ENCODE measurements around the gene MAP3K2. TPM values are rescaled to one million over a fixed set of nuclear protein-coding genes. Genes with fewer than 3 reads are reported as not detected.

MAP3K2 gene
- total RNA-seq, 8 experiments from 2014 or later, result 17.6 to 32.8 (median 22.8) TPM

DNA sequence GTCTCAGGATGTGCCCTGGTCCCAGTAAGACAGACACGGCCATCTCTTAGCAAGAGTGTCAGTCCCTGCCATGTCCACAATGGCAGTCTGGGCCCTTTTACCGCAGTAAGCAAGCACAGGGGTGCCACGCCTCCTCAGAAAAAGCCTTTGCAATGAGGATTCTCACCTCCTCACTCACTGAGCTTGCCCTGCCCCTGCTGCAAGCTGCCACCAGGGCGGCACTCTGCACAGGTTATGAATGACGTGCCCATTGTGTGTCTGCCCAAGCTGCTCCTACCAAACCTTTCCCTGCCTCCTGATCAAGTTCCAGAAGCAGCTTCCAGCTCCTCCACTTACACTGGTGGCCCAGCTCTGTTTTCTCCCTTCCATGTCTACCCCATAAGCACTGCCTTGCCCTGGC lies 117.1 kb downstream of the MAP3K2 start:
- H3K4me3 ChIP-seq, result no peak overlapping the region
- H3K4me1 ChIP-seq (replicated peaks in 1 of 2), result no peaks in the 10 kb centered on the region
- WGBS, 10 experiments, result 87 to 100% (median 94%) methylated on average over 1 to 3 of the region's 5 CpGs; no CpG with 5 or more reads in 5 of the 10 experiments
- no peak overlapping the region for H3K27ac ChIP-seq
- no peak for ATAC-seq (replicated peaks in 6 of 8)
- in situ Hi-C loops (cut with MboI; ENCODE audit: low pct_unique_long_range_greater_than_20kb in 2 of 9, low sequenced_read_pairs in 9 of 9, unreplicated experiment in 9 of 9), result no loop called here

DNA sequence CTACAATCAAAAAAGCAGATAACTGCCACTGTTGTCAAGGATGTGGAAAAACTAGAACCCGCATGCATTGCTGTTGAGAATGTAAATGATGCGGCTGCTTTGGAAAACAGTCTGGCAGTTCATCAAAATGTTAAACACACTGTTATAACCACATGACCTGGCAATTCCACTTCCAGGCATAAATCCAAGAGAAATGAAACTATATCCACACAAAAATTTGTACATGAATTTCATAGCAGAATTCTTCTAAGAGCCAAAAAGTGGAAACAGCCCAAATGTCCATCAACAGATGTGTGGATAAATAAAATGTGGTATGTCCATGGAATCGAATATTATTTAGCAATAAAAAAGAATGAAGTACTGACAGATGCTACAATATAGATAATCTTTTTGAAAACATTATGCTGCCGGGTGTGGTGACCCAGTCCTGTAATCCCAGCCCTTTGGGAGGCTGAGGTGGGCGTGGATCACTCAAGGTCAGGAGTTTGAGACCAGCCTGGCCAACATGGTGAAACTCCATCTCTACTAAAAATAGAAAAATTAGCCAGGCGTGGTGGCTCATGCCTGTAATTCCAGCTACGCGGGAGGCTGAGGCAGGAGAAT lies 125.9 kb downstream of the MAP3K2 start:
- H3K4me1 ChIP-seq (replicated peaks in 1 of 2), result no peaks in the 10 kb centered on the region
- in situ Hi-C loops (cut with MboI; ENCODE audit: low pct_unique_long_range_greater_than_20kb in 2 of 9, low sequenced_read_pairs in 9 of 9, unreplicated experiment in 9 of 9), result no loop called here
- H3K27ac ChIP-seq, result no peak overlapping the region
- H3K4me3 ChIP-seq, result no peak overlapping the region
- WGBS, 10 experiments, result 17 to 100% (median 84%) methylated on average over 1 to 7 of the region's 8 CpGs; no CpG with 5 or more reads in 1 of the 10 experiments
- ATAC-seq (replicated peaks in 6 of 8), result peak in 3 of 8 experiments; percentile 71 to 84 (median 82)

- no peak overlapping the region for H3K27ac ChIP-seq
- H3K4me3 ChIP-seq, result no peak overlapping the region
- 60 to 100% (median 89%) methylated on average over 1 to 5 of the region's 5 CpGs; no CpG with 5 or more reads in 4 of the 10 experiments for WGBS, 10 experiments
- ATAC-seq (replicated peaks in 6 of 8), result no peak
- peaks cover 0 to 3% of the 10 kb centered on the region in 2 donors for H3K4me1 ChIP-seq (replicated peaks in 1 of 2)
- in situ Hi-C loops (cut with MboI; ENCODE audit: low pct_unique_long_range_greater_than_20kb in 2 of 9, low sequenced_read_pairs in 9 of 9, unreplicated experiment in 9 of 9), result no loop called here
These were observed 128.4 kb downstream of the MAP3K2 start for GRCh38 chr2:127259355-127259754.

DNA sequence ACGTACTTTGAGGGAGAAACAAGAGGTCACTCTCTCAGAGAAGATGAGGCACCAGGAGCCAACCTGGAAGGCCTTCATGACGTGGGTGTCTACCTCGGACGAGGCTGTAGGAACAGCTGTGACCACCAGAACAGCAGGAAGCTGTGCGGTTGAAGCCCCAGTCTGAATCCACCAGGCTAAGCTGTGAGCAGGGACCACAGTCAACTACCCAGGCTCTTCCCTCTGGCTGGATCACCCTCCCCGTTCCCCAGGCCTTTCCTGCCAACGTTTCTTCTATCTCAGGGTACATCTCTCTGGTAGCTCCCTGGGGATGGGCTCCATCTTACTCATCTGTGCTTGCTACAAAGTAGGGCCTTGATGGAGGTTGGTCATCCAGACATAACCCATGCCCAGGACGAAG lies 130.9 kb downstream of the MAP3K2 start:
- in situ Hi-C loops (cut with MboI; ENCODE audit: low pct_unique_long_range_greater_than_20kb in 2 of 9, low sequenced_read_pairs in 9 of 9, unreplicated experiment in 9 of 9), result no loop called here

DNA sequence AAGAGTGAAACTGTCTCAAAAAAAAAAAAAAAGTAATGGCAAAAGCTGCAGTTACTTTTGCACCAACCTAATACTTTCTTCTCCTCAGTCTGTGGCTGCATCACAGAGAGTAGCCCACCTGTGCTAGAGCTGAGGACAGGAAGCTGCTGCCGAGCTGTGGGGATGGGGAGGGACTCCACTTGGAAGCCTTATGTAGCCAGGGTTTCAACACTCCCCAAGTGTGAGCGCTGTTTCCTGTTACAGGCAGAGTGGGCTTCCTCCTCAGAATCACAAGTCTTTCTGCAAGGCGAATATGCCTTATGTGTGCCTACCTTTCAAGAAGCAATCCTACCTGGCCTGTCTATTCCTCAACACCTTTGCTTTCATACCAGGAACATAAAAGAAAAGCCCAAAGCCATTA lies 131.4 kb downstream of the MAP3K2 start:
- in situ Hi-C loops (cut with MboI; ENCODE audit: low pct_unique_long_range_greater_than_20kb in 2 of 9, low sequenced_read_pairs in 9 of 9, unreplicated experiment in 9 of 9), result no loop called here

More for the DNA sequence above, 130.9 kb downstream of the MAP3K2 start:
- 83 to 100% (median 95%) methylated on average over 1 to 6 of the region's 8 CpGs; no CpG with 5 or more reads in 2 of the 10 experiments for WGBS, 10 experiments
- H3K4me1 ChIP-seq (replicated peaks in 1 of 2), result peaks cover 0 to 3% of the 10 kb centered on the region in 2 donors
- no peak for ATAC-seq (replicated peaks in 6 of 8)
- no peak overlapping the region for H3K27ac ChIP-seq
- no peak overlapping the region for H3K4me3 ChIP-seq

DNA sequence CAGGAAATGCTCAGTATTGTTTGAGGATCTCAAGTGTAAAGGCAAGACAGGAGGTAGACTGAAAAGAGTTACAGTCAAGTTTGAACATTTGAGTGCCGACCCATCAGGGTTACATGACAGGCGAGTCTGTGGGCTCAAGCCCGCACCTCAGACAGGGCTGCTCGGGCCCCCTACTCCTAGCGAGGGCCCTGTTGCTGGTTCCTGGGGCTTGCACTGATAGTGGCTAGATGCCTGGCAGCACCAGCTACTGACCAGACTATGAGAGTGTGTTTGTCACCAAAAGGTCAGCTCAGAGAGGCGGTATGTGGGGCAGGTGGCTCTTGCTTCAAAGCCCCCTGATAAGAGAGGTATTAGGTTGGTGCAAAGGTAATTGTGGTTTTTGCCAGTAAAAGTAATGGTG lies 132.1 kb downstream of the MAP3K2 start:
- in situ Hi-C loops (cut with MboI; ENCODE audit: low pct_unique_long_range_greater_than_20kb in 2 of 9, low sequenced_read_pairs in 9 of 9, unreplicated experiment in 9 of 9), result no loop called here
- 87 to 100% (median 97%) methylated on average over 1 to 5 of the region's 6 CpGs; no CpG with 5 or more reads in 5 of the 10 experiments for WGBS, 10 experiments
- Histone ChIP-seq H3K4me1 (replicated peaks in 1 of 2) (peaks cover 0 to 3% of the 10 kb centered on the region in 2 donors), H3K4me3 (no peak overlapping the region), H3K27ac (no peak overlapping the region)
- ATAC-seq (replicated peaks in 6 of 8), result no peak

More for the DNA sequence above, 131.4 kb downstream of the MAP3K2 start:
- Histone ChIP-seq H3K4me1 (replicated peaks in 1 of 2) (peaks cover 0 to 3% of the 10 kb centered on the region in 2 donors), H3K4me3 (no peak overlapping the region), H3K27ac (no peak overlapping the region)
- WGBS, 10 experiments, result 60 to 100% (median 100%) methylated on average over 1 to 3 of the region's 3 CpGs; no CpG with 5 or more reads in 2 of the 10 experiments
- no peak for ATAC-seq (replicated peaks in 6 of 8)

- no peak overlapping the region for H3K27ac ChIP-seq
- in situ Hi-C loops (cut with MboI; ENCODE audit: low pct_unique_long_range_greater_than_20kb in 2 of 9, low sequenced_read_pairs in 9 of 9, unreplicated experiment in 9 of 9), result no loop called here
- WGBS, 10 experiments, result 33 to 100% (median 60%) methylated on average over 1 to 2 of the region's 2 CpGs; no CpG with 5 or more reads in 4 of the 10 experiments
These were observed 132.6 kb downstream of the MAP3K2 start for GRCh38 chr2:127255146-127255545.

GRCh38 chr2:127254386-127254981 lies 133.3 kb downstream of the MAP3K2 start:
- no peak overlapping the region for H3K27ac ChIP-seq
- H3K4me1 ChIP-seq (replicated peaks in 1 of 2), result peaks cover 0 to 3% of the 10 kb centered on the region in 2 donors
- WGBS, 10 experiments, result 27 to 100% (median 76%) methylated on average over 1 to 7 of the region's 7 CpGs; no CpG with 5 or more reads in 1 of the 10 experiments
- in situ Hi-C loops (cut with MboI; ENCODE audit: low pct_unique_long_range_greater_than_20kb in 2 of 9, low sequenced_read_pairs in 9 of 9, unreplicated experiment in 9 of 9), result no loop called here
- peak in 1 of 8 experiments; percentile 58 for ATAC-seq (replicated peaks in 6 of 8)
- no peak overlapping the region for H3K4me3 ChIP-seq

More at GRCh38 chr2:127255146-127255545, 132.6 kb downstream of the MAP3K2 start:
- peak in 5 of 8 experiments; percentile 27 to 61 (median 37) for ATAC-seq (replicated peaks in 6 of 8)
- no peak overlapping the region for H3K4me3 ChIP-seq
- H3K4me1 ChIP-seq (replicated peaks in 1 of 2), result peaks cover 0 to 3% of the 10 kb centered on the region in 2 donors

Other genes with a start within 250 kb of the MAP3K2 start
- gene CYP27C1, start 167.7 kb downstream of the MAP3K2 start, total RNA-seq, result 1 to 10 TPM in 6 of 8 experiments, under 1 TPM in 2; 0.18 to 4.6 (median 2.0) TPM
- gene ERCC3, start 93.8 kb downstream of the MAP3K2 start, total RNA-seq, result 10 to 100 TPM; 20.7 to 66.4 (median 36.0) TPM
- gene PROC, start 30.5 kb upstream of the MAP3K2 start, total RNA-seq, result under 1 TPM; 0.27 to 0.95 (median 0.81) TPM
- gene IWS1, start 138.5 kb upstream of the MAP3K2 start, total RNA-seq, result 10 to 100 TPM; 40.1 to 56.7 (median 46.8) TPM
- 1 to 10 TPM in 1 of 8 experiments, under 1 TPM in 5, not detected in 2; 0.08 to 1.1 (median 0.36) TPM for gene MYO7B, start 147.7 kb upstream of the MAP3K2 start, total RNA-seq

Data from motor neuron (in vitro differentiated cells).